Fibroblast of peridontal ligament (primary cell): ENCODE measurements around the gene NAA10.

Experiments used
- DNase-seq: peaks from one replicate; pipeline ENCODE4 v3.0.0-alpha.2; 2010; ENCODE audit errors: extremely low read depth

Gene NAA10

GRCh38 chrX:153966841-153967535 lies 32.2 kb upstream of the NAA10 start:
- DNase-seq, result no peak

DNA sequence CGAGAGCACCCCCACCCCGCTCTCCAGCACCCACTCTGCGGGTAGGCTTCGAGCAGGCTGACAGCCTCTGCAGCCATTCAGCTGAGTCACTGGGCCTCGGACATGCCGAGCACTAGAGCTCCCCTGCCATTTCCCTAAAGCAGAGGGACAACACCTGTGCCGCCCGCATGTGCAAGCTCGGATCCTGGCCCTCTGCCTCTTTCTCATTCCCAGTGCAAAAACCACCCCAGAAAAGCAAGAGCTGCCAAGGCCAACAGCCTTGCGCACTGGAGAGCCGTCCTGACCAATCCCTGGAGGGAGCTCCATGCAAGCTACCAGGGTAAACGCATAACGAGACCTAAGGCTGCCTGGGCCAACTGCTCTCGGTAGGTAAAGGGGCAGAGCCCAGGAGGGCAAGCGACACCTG lies 31.4 kb upstream of the NAA10 start:
- no peak for DNase-seq

DNA sequence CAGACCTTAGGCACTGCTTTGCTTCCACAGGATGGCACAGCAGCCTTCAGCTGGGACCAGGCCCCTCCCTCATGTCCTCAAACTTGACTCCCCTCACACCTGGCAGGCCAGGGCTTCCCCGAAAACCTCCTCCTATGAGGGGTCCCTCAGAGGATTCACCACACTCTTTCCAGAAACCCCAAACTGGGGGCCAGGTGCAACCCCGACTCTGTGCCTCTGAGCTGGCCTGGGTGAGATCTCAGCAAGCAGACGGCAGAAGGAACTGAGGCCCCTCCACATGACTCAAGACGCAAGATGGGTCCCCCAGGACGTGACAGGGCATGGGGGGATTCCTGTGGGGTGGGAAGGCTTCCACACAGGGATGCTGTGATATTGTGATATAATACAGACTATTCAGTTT lies 30.6 kb upstream of the NAA10 start:
- no peak for DNase-seq

DNA sequence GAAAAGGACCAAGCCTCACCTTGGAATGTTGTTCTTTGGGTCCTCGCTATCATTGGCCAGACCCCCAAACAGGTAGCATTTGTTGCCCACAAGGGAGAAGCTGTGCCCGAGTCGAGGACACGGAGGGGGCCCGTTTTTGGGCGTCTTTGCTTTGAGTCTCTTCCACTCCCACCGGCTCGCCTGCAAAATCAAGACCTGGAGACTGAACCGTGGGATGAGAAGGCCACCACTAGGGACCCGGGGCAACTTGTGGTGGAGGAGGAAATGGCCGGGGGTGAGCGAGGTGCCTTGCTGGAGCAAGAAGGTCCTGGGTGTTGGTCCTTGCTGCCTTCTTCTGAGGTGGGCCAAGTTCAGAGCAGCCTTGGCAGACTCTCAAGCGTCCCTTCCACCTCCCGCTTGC lies 29.3 kb upstream of the NAA10 start:
- no peak for DNase-seq

GRCh38 chrX:153963546-153963945 lies 28.7 kb upstream of the NAA10 start:
- DNase-seq, result no peak

DNA sequence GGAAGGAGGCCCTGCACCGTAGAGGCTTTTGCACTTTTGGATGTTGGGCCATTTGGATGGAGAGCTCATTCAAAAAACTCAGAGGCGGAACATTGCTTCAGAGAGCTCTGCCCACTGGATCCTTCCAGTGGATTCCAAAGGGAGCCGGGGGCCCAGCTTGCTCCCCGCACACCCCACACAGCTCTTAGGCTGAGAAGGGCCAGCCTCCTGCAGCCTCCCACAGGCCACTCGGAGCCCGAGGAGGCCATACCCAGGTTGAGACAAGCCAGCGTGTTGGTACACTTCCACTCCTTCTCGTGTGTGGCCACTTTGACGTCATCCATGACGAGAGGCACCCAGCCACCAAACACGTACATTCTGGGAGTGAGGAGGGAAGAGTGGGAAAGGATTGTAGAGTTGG lies 26.5 kb upstream of the NAA10 start:
- no peak for DNase-seq

DNA sequence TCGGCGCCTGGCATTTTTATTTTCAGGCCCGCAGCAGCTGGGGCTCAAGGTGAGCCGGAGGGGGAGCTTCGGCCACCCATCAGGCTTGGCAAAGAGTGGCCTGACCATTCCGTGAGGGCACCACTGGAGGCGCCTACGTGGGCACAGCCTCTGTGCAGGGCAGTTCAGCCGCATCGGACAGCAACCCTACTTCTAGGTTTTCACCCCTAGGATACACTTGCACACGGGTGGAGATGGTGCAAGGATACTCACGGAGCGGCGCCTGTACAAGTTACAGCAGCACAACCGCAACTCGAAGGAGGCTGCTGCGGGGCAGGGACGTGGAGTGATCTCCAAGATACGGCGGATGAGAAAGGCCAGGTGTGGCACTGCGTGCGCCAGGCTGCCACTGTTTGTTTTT lies 25.9 kb upstream of the NAA10 start:
- DNase-seq, result no peak

DNA sequence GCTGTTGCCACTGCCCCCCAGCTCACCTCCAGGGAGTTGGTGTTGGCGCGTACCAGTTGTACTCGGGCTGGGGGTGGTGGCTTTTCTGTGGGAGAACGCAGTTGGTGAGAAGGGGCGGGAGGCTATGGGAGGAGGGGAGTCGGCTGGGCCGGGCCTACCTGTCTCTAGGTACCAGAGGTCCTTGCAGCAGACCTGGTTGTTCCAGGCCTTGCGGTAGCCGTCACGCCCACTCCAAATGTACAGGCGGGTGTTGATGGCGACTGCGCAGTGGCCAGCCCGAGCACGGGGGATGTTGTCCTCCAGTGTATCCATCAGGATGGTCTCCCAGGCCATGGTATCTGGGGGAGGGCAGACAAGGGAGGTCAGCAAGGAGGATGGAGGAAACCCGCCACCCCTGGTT lies 25.2 kb upstream of the NAA10 start:
- DNase-seq, result no peak

- no peak for DNase-seq
Measured at GRCh38 chrX:153959649-153960048, 24.8 kb upstream of the NAA10 start.

- no peak for DNase-seq
Measured at GRCh38 chrX:153958605-153959004, 23.8 kb upstream of the NAA10 start.

- DNase-seq, result no peak
Measured at GRCh38 chrX:153957224-153957623, 22.4 kb upstream of the NAA10 start.

GRCh38 chrX:153956044-153956907 lies 21.4 kb upstream of the NAA10 start:
- no peak for DNase-seq

DNA sequence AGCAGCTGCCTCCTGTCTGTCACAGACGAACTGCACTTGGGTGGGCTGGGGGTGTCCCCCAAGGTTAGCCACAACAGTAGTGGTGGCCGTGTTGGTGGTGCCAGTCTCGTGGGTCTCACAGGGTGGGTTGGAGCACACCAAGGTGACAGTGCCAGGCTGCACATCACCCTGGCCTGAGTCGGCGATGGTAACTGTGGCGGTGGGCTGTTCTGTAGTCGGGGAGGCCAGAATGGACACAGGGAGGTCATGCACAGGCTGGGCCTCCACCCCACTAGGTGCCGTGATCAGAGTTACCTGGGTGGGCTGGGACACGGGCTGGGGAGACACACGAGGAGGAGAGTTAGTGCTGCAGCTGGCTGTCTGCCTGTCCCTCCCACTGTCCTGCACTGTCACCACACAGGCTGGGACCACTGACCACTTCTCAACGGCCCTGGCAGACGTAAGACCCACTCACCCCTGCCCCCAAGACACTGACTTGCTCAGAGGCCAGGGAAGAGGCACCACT lies 20.4 kb upstream of the NAA10 start:
- no peak for DNase-seq

- DNase-seq, result no peak
Measured at GRCh38 chrX:153954558-153955227, 19.9 kb upstream of the NAA10 start.

GRCh38 chrX:153953892-153954557 lies 19.2 kb upstream of the NAA10 start:
- no peak for DNase-seq

GRCh38 chrX:153953342-153953830 lies 18.5 kb upstream of the NAA10 start:
- peak; percentile 58 for DNase-seq

- no peak for DNase-seq
Measured at GRCh38 chrX:153952373-153953026, 17.7 kb upstream of the NAA10 start.

DNA sequence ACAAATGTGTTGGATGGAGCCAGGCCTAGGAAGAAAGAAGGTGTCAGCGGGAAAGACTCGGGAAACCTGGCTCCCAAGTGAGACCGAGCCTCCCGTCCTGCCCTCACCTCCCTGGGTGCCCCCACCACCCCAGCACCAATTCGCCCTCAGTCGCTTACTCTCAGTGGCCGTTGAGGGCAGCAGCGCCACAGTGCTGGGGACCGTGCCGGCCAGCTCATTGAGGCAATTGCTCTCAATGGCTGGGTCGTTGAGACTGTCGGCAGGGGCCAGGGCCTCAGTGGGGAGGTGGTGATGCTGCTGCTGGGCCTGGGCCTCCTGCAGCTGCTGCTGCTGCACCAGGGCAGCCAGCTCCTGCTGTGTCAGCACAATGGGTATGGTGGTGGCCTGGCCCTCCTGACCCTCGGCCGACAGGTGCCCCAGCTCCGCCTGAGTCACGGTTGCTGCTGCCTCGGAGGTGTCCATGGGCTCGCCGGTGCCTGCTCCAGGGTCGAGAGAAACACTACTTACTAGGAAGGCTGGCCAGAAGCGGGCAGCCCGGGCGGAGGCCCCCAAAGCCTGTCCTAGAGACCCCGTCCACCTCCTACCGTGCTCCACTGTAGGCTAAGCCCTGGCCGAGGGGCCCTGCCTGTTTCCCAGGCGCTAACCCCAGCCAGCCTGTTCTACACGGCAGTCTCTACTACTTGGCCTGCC lies 17.0 kb upstream of the NAA10 start:
- no peak for DNase-seq

DNA sequence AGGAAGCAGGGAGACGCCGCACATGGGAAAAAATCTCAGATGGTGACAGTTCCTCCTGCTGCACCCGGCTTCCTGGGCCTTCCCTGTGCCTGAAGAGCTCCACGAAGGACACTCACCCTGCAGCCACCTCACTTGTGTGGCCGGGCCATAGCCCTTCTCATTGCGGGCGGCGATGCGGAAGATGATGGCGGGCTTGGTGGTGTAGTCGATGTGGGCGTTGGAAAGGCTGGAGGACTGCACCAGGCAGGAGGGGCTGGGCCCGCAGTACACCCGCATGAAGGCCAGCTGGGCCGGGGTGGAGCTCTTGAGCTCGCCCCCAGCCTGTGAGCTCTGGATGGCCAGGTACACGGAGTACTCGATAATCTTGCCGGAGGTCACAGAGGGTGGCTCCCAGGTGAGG lies 15.3 kb upstream of the NAA10 start:
- DNase-seq, result no peak
